Measurements from ENCODE around the gene ZNF629.
"Not testable (repeated sequence)": the region's sequence is repeated elsewhere in the genome, so short reads cannot be mapped to it uniquely, and the experiment has no call there.

ZNF629 gene

GRCh38 chr16:30786936-30787612 is at the start of gene ZNF629:
Gene ZNF629 (minus strand): TSS chr16:30787205. CDS start chr16:30784482, 2,723 bp downstream.
- peak within 1 kb of the TSS; percentile 92 for H3K4me3 ChIP-seq (ENCODE audit: low read length)
- TF ChIP-seq ZNF274 (IDR thresholded peaks at IDR 0.05; ENCODE audit: low read depth, low read length): no peak

- no peak for TF ChIP-seq ZNF274 (IDR thresholded peaks at IDR 0.05; ENCODE audit: low read depth, low read length)
- H3K4me3 ChIP-seq (ENCODE audit: low read length): no peak overlapping the region
Observed at GRCh38 chr16:30834130-30834740, 47.2 kb upstream of the ZNF629 start.

- H3K4me3 ChIP-seq (ENCODE audit: low read length): no peak overlapping the region
- no peak for TF ChIP-seq ZNF274 (IDR thresholded peaks at IDR 0.05; ENCODE audit: low read depth, low read length)
Observed at GRCh38 chr16:30830072-30830417, 43.0 kb upstream of the ZNF629 start.

GRCh38 chr16:30829130-30830071 is 42.4 kb upstream of the ZNF629 start:
- no peak overlapping the region for H3K4me3 ChIP-seq (ENCODE audit: low read length)
- TF ChIP-seq ZNF274 (IDR thresholded peaks at IDR 0.05; ENCODE audit: low read depth, low read length): no peak

- H3K4me3 ChIP-seq (ENCODE audit: low read length): no peak overlapping the region
- TF ChIP-seq ZNF274 (IDR thresholded peaks at IDR 0.05; ENCODE audit: low read depth, low read length): no peak
Observed at GRCh38 chr16:30821891-30822290, 34.9 kb upstream of the ZNF629 start.

- H3K4me3 ChIP-seq (ENCODE audit: low read length): not testable (repeated sequence)
Observed at GRCh38 chr16:30821441-30821840, 34.4 kb upstream of the ZNF629 start.

GRCh38 chr16:30820952-30821421 is 34.0 kb upstream of the ZNF629 start:
- no peak for TF ChIP-seq ZNF274 (IDR thresholded peaks at IDR 0.05; ENCODE audit: low read depth, low read length)

GRCh38 chr16:30816769-30817168 is 29.8 kb upstream of the ZNF629 start:
- no peak overlapping the region for H3K4me3 ChIP-seq (ENCODE audit: low read length)
- TF ChIP-seq ZNF274 (IDR thresholded peaks at IDR 0.05; ENCODE audit: low read depth, low read length): no peak

More at GRCh38 chr16:30820952-30821421, 34.0 kb upstream of the ZNF629 start:
- no peak overlapping the region for H3K4me3 ChIP-seq (ENCODE audit: low read length)

- peak overlapping the region; percentile 36; the same call in 1 of the 2 replicates for H3K4me3 ChIP-seq (ENCODE audit: low read length)
- TF ChIP-seq ZNF274 (IDR thresholded peaks at IDR 0.05; ENCODE audit: low read depth, low read length): no peak
Observed at GRCh38 chr16:30813821-30814189, 26.8 kb upstream of the ZNF629 start.

GRCh38 chr16:30809675-30810074 is 22.7 kb upstream of the ZNF629 start:
- H3K4me3 ChIP-seq (ENCODE audit: low read length): not testable (repeated sequence)

- not testable (repeated sequence) for H3K4me3 ChIP-seq (ENCODE audit: low read length)
Observed at GRCh38 chr16:30808890-30809426, 22.0 kb upstream of the ZNF629 start.

- H3K4me3 ChIP-seq (ENCODE audit: low read length): no peak overlapping the region
- TF ChIP-seq ZNF274 (IDR thresholded peaks at IDR 0.05; ENCODE audit: low read depth, low read length): no peak
Observed at GRCh38 chr16:30808146-30808545, 21.1 kb upstream of the ZNF629 start.

GRCh38 chr16:30805370-30806169 is 18.6 kb upstream of the ZNF629 start:
- H3K4me3 ChIP-seq (ENCODE audit: low read length): peak overlapping the region; percentile 62
- TF ChIP-seq ZNF274 (IDR thresholded peaks at IDR 0.05; ENCODE audit: low read depth, low read length): no peak

- no peak for TF ChIP-seq ZNF274 (IDR thresholded peaks at IDR 0.05; ENCODE audit: low read depth, low read length)
- peak overlapping the region; percentile 62; the same call in 1 of the 2 replicates for H3K4me3 ChIP-seq (ENCODE audit: low read length)
Observed at GRCh38 chr16:30805056-30805369, 18.0 kb upstream of the ZNF629 start.
